B cell (primary cell): ENCODE results near the gene PCDHGB4. TPM values are rescaled to one million over a fixed set of nuclear protein-coding genes. Genes with fewer than 3 reads are reported as not detected.

Experiments
- ATAC-seq: fragments of 200-7000 bp; cut with Tn5 transposase; one replicate; pipeline ENCODE4 v1.10.0; 2021; ENCODE audit warnings: low read depth, mild to moderate bottlenecking, moderate number of reproducible peaks, moderate library complexity
- CTCF ChIA-PET: fragments of 350-600 bp; sonication (Branson Sonifier 250); formaldehyde crosslinking; loops from one replicate; lab custom pipeline; 2021; ENCODE audit warnings: antibody characterized with exemption, inconsistent platforms; lab: Charles Lee
- POLR2A ChIA-PET: fragments of 350-600 bp; sonication (Branson Sonifier 250); formaldehyde crosslinking; loops from one replicate; lab custom pipeline; 2021; ENCODE audit warnings: antibody characterized with exemption; lab: Charles Lee
- DNase-seq: peaks from one replicate; pipeline ENCODE4 v3.0.0; 2013
- H2AFZ ChIP-seq: 2 replicates; pipeline ENCODE4 v1.6.1; 2012; ENCODE audit warnings: mild to moderate bottlenecking, low read depth, low read length; ENCODE audit not compliant: insufficient read depth, poor library complexity, severe bottlenecking
- H3K27ac ChIP-seq, 2 donors: 1 replicate in 1 of 2; 2 replicates in 1 of 2; pipeline ENCODE4 v1.5.1; 2012 to 2013; ENCODE audit warnings: low read length in 2 of 2, mild to moderate bottlenecking in 2 of 2, moderate library complexity in 1 of 2
- H3K27me3 ChIP-seq, 4 experiments: fragments of 200-600 bp in 1 of 4; sonication (generic) in 1 of 4; replicated peaks in 1 of 4; 1 replicate in 2 of 4; 2 replicates in 2 of 4; pipeline versions ENCODE4 v1.6.1 to v1.7.0; 2013 to 2016; ENCODE audit warnings: low read length in 3 of 4, mild to moderate bottlenecking in 2 of 4, mixed read lengths in 1 of 4, moderate library complexity in 1 of 4; ENCODE audit not compliant: insufficient read depth in 4 of 4, control insufficient read depth in 3 of 4; ENCODE audit errors: control extremely low read depth in 1 of 4
- H3K36me3 ChIP-seq, 2 experiments: replicated peaks in 1 of 2; 1 replicate in 1 of 2; 2 replicates in 1 of 2; pipeline versions ENCODE4 v1.6.1 to v1.7.1; 2013; ENCODE audit warnings: low read length in 1 of 2; ENCODE audit not compliant: insufficient read depth in 2 of 2, control insufficient read depth in 1 of 2; ENCODE audit errors: control extremely low read depth in 1 of 2, extremely low read depth in 1 of 2
- H3K4me1 ChIP-seq, 2 donors: fragments of 200-600 bp in 1 of 2; sonication (generic) in 1 of 2; 1 replicate in 1 of 2; 2 replicates in 1 of 2; pipeline versions ENCODE4 v1.5.1 to v1.6.1; 2013 to 2017; ENCODE audit warnings: low read length in 2 of 2; ENCODE audit not compliant: control insufficient read depth in 2 of 2, insufficient read depth in 2 of 2
- H3K4me2 ChIP-seq: replicated peaks from 2 replicates; pipeline ENCODE3; 2012; ENCODE audit warnings: mild to moderate bottlenecking, low read depth, low read length; ENCODE audit not compliant: poor library complexity, severe bottlenecking
- H3K4me3 ChIP-seq, 5 experiments: fragments of 200-600 bp in 1 of 5; sonication (generic) in 1 of 5; 1 replicate in 3 of 5; 2 replicates in 2 of 5; pipeline versions ENCODE4 v1.5.1 to v1.7.0; 2011 to 2016; ENCODE audit warnings: low read length in 4 of 5, mild to moderate bottlenecking in 4 of 5, low read depth in 2 of 5, control low read depth in 1 of 5, moderate library complexity in 1 of 5; ENCODE audit not compliant: insufficient read depth in 1 of 5; ENCODE audit errors: control extremely low read depth in 1 of 5, extremely low read depth in 1 of 5
- H3K79me2 ChIP-seq: fragments of 200-600 bp; sonication (generic); one replicate; pipeline ENCODE4 v1.6.0; 2016; ENCODE audit warnings: low read length; ENCODE audit not compliant: control insufficient read depth, insufficient read depth
- H3K9ac ChIP-seq: fragments of 200-600 bp; sonication (generic); 2 replicates; pipeline ENCODE4 v1.6.1; 2017; ENCODE audit warnings: mild to moderate bottlenecking, low read length, moderate library complexity
- H3K9me3 ChIP-seq, 3 donors: one replicate each; pipeline versions ENCODE4 v1.6.1 to v1.7.1; 2013; ENCODE audit warnings: low read length in 2 of 3; ENCODE audit not compliant: control insufficient read depth in 2 of 3, insufficient read depth in 1 of 3; ENCODE audit errors: control extremely low read depth in 1 of 3
- H4K20me1 ChIP-seq: 2 replicates; pipeline ENCODE4 v1.6.0; 2012; ENCODE audit warnings: mild to moderate bottlenecking, low read length; ENCODE audit not compliant: insufficient read depth, control insufficient read depth, poor library complexity, severe bottlenecking
- H3K27ac Mint-ChIP-seq: one replicate; pipeline ENCODE4 v1.8.0; 2021; ENCODE audit warnings: mixed read lengths
- H3K27me3 Mint-ChIP-seq: one replicate; pipeline ENCODE4 v1.8.0; 2021; ENCODE audit warnings: mixed read lengths
- H3K4me1 Mint-ChIP-seq: one replicate; pipeline ENCODE4 v1.8.0; 2021; ENCODE audit warnings: mixed read lengths
- H3K4me3 Mint-ChIP-seq: one replicate; pipeline ENCODE4 v1.8.0; 2021; ENCODE audit warnings: mixed read lengths
- H3K9me3 Mint-ChIP-seq: one replicate; pipeline ENCODE4 v1.8.0; 2022; ENCODE audit warnings: mixed read lengths; ENCODE audit not compliant: insufficient read depth
- EZH2 ChIP-seq: IDR thresholded peaks from 2 replicates; pipeline ENCODE4 v1.6.1; 2012; ENCODE audit warnings: borderline replicate concordance, low read depth, mild to moderate bottlenecking, moderate library complexity, low read length; ENCODE audit not compliant: insufficient read depth, poor library complexity, severe bottlenecking
- WGBS: methylation state at CpG from one replicate; pipeline ENCODE4 v1.1.5; 2013; ENCODE audit warnings: missing lambda C conversion rate; ENCODE audit not compliant: insufficient coverage; 5-methylcytosine and 5-hydroxymethylcytosine counted together
- intact Hi-C: fragments of 100-400 bp; cut with micrococcal nuclease; formaldehyde crosslinking; loops from one replicate; pipeline ENCODE4 v1.10.0; 2022
- polyA plus RNA-seq: library from polyadenylated mRNA; depleted of rRNA; stranded (reverse); fragments of >200 nt; gene quantifications from 2 replicates; pipeline ENCODE4 v1.2.3, GENCODE V29; 2012
- total RNA-seq, 2 donors: library from RNA; stranded (reverse); fragments of 120-200 nt in 1 of 2; gene quantifications; 1 replicate in 1 of 2; 2 replicates in 1 of 2; pipeline versions ENCODE4 v1.2.3 to v1.2.4, GENCODE V29; 2013 to 2022
- TF ChIP-seq, protein P1 (sequence below): fragments of 200-600 bp; IDR thresholded peaks from one replicate; pipeline ENCODE4 v1.8.0; 2022; ENCODE audit warnings: antibody characterized with exemption, mild to moderate bottlenecking

PCDHGB4 gene
- total and polyA plus RNA-seq, 2 donors (not counting 1 experiment from before 2014, with no cell fraction given) = 0.39 to 1.6 TPM

- peaks cover 0 to 5% of the 10 kb centered on the region in 2 donors for H3K4me1 ChIP-seq
- H3K4me2 ChIP-seq = peak within 1 kb of the TSS; percentile 5
- no peak within 1 kb of the TSS for H2AFZ ChIP-seq
- H3K27me3 Mint-ChIP-seq = peaks cover 54% of the 10 kb centered on the region
- H3K4me1 Mint-ChIP-seq = no peaks in the 10 kb centered on the region
- DNase-seq (no peak), ATAC-seq (no peak)
- no peak within 1 kb of the TSS for H3K9ac ChIP-seq
- no peaks in the 10 kb centered on the region for H4K20me1 ChIP-seq
- H3K27ac ChIP-seq = no peak within 1 kb of the TSS
- no peaks in the 10 kb centered on the region for H3K79me2 ChIP-seq
- intact Hi-C loops = no loop called here
- 45% methylated on average over 1 of the region's 9 CpGs for WGBS
- ChIA-PET POLR2A (no interaction called here), CTCF (interaction anchor here (1.6 to 1.7 kb wide), 2 partner anchors 14 to 23 kb away, joined by 5 read pairs; partner anchors contain the start of genes PCDHGA1 and TAF7)
- peaks cover 0 to 57% (median 29%) of the 10 kb centered on the region in 4 experiments for H3K27me3 ChIP-seq
- no peak for TF ChIP-seq EZH2
- TF ChIP-seq, protein P1, sequence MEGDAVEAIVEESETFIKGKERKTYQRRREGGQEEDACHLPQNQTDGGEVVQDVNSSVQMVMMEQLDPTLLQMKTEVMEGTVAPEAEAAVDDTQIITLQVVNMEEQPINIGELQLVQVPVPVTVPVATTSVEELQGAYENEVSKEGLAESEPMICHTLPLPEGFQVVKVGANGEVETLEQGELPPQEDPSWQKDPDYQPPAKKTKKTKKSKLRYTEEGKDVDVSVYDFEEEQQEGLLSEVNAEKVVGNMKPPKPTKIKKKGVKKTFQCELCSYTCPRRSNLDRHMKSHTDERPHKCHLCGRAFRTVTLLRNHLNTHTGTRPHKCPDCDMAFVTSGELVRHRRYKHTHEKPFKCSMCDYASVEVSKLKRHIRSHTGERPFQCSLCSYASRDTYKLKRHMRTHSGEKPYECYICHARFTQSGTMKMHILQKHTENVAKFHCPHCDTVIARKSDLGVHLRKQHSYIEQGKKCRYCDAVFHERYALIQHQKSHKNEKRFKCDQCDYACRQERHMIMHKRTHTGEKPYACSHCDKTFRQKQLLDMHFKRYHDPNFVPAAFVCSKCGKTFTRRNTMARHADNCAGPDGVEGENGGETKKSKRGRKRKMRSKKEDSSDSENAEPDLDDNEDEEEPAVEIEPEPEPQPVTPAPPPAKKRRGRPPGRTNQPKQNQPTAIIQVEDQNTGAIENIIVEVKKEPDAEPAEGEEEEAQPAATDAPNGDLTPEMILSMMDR = peak; percentile 16
- H3K36me3 ChIP-seq = no peaks in the 10 kb centered on the region
- H3K9me3 ChIP-seq = peaks cover 0 to 59% (median 44%) of the 10 kb centered on the region in 3 donors
- H3K4me3 Mint-ChIP-seq = peak within 1 kb of the TSS; percentile 41
- peaks cover 8% of the 10 kb centered on the region for H3K9me3 Mint-ChIP-seq
- H3K27ac Mint-ChIP-seq = no peak within 1 kb of the TSS
- no peak within 1 kb of the TSS for H3K4me3 ChIP-seq
Observed at GRCh38 chr5:141343242-141343952, 44.1 kb upstream of the PCDHGB4 start, which contains the start of gene PCDHGA3. PCDHGA3 (plus strand) TSS chr5:141343829; CDS start chr5:141344034, 205 bp downstream.

DNA sequence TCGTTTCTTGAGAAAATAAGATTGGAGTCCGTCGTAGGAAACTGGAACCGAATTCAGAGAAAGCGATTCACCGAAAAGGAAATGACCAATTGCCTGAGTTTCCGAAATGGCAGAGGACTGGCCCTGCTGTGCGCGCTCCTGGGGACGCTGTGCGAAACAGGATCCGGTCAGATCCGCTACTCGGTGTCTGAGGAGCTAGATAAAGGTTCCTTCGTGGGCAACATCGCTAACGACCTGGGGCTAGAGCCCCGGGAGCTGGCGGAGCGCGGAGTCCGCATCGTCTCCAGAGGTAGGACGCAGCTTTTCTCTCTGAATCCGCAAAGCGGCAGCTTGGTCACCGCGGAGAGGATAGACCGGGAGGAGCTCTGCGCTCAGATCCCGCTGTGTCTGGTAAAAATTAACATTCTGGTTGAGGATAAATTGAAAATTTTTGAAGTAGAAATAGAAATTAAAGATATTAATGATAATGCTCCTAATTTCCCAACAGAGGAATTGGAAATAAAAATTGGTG, 43.5 kb upstream of the PCDHGB4 start:
- intact Hi-C loops = no loop called here
- ChIA-PET POLR2A (no interaction called here), CTCF (interaction anchor here (1.6 to 1.7 kb wide), 2 partner anchors 15 to 24 kb away, joined by 5 read pairs; partner anchors contain the start of genes PCDHGA1 and TAF7)
- 42% methylated on average over 26 of the region's 31 CpGs for WGBS
- Histone ChIP-seq H2AFZ (no peak overlapping the region), H3K27me3 (peaks cover 0 to 54% (median 27%) of the 10 kb centered on the region in 4 experiments), H3K9me3 (peaks cover 0 to 55% (median 38%) of the 10 kb centered on the region in 3 donors), H3K4me2 (peak overlapping the region; percentile 5), H3K9ac (no peak overlapping the region), H3K4me3 (no peak overlapping the region), H3K27ac (no peak overlapping the region), H3K4me1 (peaks cover 0 to 5% of the 10 kb centered on the region in 2 donors), H3K36me3 (no peaks in the 10 kb centered on the region), H4K20me1 (no peaks in the 10 kb centered on the region), H3K79me2 (no peaks in the 10 kb centered on the region)
- Mint-ChIP-seq H3K27me3 (peaks cover 56% of the 10 kb centered on the region), H3K4me3 (peak overlapping the region; percentile 41), H3K4me1 (no peaks in the 10 kb centered on the region), H3K27ac (no peak overlapping the region), H3K9me3 (peaks cover 5% of the 10 kb centered on the region)
- DNase-seq = no peak
- ATAC-seq = no peak
- TF ChIP-seq, protein P1 = peak; percentile 4
- TF ChIP-seq EZH2 = no peak
